HepG2 (cell line): Measurements from ENCODE around the gene ZNF512B. TPM values are rescaled to one million over a fixed set of nuclear protein-coding genes. Genes with fewer than 3 reads are reported as not detected.

Source experiments
- DBP ChIP-seq: sonication (generic); formaldehyde crosslinking; IDR thresholded peaks from 2 replicates; pipeline ENCODE4 v1.4.0; 2020; ENCODE audit warnings: missing genetic modification reagents; ENCODE audit errors: not compliant biosample characterization
- ELF3 ChIP-seq: IDR thresholded peaks from 2 replicates; pipeline ENCODE4 v1.6.1; 2016; ENCODE audit warnings: missing genetic modification reagents, missing compliant biosample characterization
- HES4 ChIP-seq: sonication (generic); formaldehyde crosslinking; IDR thresholded peaks from 2 replicates; pipeline ENCODE4 v1.9.0; 2021; ENCODE audit warnings: mild to moderate bottlenecking, missing genetic modification reagents, borderline replicate concordance
- IKZF5 ChIP-seq: IDR thresholded peaks from 2 replicates; pipeline ENCODE4 v1.6.1; 2018; ENCODE audit warnings: missing genetic modification reagents, mild to moderate bottlenecking, missing compliant biosample characterization
- LCORL ChIP-seq, 2 experiments: fragments of 450-650 bp in 1 of 2; sonication (generic) in 1 of 2; formaldehyde crosslinking in 1 of 2; IDR thresholded peaks; 2 replicates each; pipeline versions ENCODE4 v1.5.0 to v1.6.1; 2017 to 2020; ENCODE audit warnings: antibody characterized with exemption in 1 of 2, missing genetic modification reagents in 1 of 2
- PITX1 ChIP-seq: sonication (generic); formaldehyde crosslinking; IDR thresholded peaks from 2 replicates; pipeline ENCODE4 v1.5.1; 2020; ENCODE audit warnings: mild to moderate bottlenecking, missing genetic modification reagents
- PRDM10 ChIP-seq: sonication (generic); formaldehyde crosslinking; IDR thresholded peaks from 2 replicates; pipeline ENCODE4 v1.4.0; 2020; ENCODE audit warnings: low read depth, missing genetic modification reagents
- SOX5 ChIP-seq: IDR thresholded peaks from 2 replicates; pipeline ENCODE4 v1.6.1; 2016; ENCODE audit warnings: borderline replicate concordance
- SRY ChIP-seq: sonication (generic); formaldehyde crosslinking; IDR thresholded peaks from 2 replicates; pipeline ENCODE4 v1.8.0; 2022; ENCODE audit warnings: mild to moderate bottlenecking, missing genetic modification reagents
- TCF12 ChIP-seq, 2 experiments: fragments of 450-650 bp in 1 of 2; sonication (generic) in 1 of 2; formaldehyde crosslinking in 1 of 2; IDR thresholded peaks; 2 replicates each; pipeline versions ENCODE4 v1.6.1 to v1.8.0; 2017 to 2022; ENCODE audit warnings: antibody characterized with exemption in 1 of 2, mild to moderate bottlenecking in 1 of 2, missing genetic modification reagents in 1 of 2, moderate library complexity in 1 of 2
- ZBTB38 ChIP-seq: sonication (generic); formaldehyde crosslinking; IDR thresholded peaks from 2 replicates; pipeline ENCODE4 v1.5.1; 2020; ENCODE audit warnings: mild to moderate bottlenecking, missing genetic modification reagents
- ZBTB7A ChIP-seq: sonication (generic); formaldehyde crosslinking; IDR thresholded peaks from 2 replicates; pipeline ENCODE4 v1.8.0; 2022; ENCODE audit warnings: mild to moderate bottlenecking, missing genetic modification reagents
- ZFP41 ChIP-seq: sonication (generic); formaldehyde crosslinking; IDR thresholded peaks from 2 replicates; pipeline ENCODE4 v1.4.0; 2020; ENCODE audit warnings: mild to moderate bottlenecking, missing genetic modification reagents, borderline replicate concordance
- ZNF777 ChIP-seq: sonication (generic); formaldehyde crosslinking; IDR thresholded peaks from 2 replicates; pipeline ENCODE4 v1.4.0; 2020; ENCODE audit warnings: missing genetic modification reagents
- polyA plus RNA-seq, 8 experiments: library from polyadenylated mRNA; depleted of rRNA in 3 of 8; stranded (reverse) in 7 of 8; unstranded in 1 of 8; fragments of >200 nt; fragmentation: Illumina TruSeq in 4 of 8; extraction: Trizol in 4 of 8; gene quantifications; 2 replicates each; pipeline versions ENCODE4 v1.2.1 to v1.2.3, GENCODE V29; 2011 to 2016; ENCODE audit warnings: low read depth in 4 of 8, missing spikeins in 1 of 8, mixed read lengths in 1 of 8; ENCODE audit not compliant: insufficient read depth in 1 of 8
- total RNA-seq, 5 experiments: library from RNA; depleted of rRNA; stranded (reverse); fragments of >200 nt; fragmentation: Illumina TruSeq; extraction: Trizol; gene quantifications; 2 replicates each; pipeline ENCODE4 v1.2.3, GENCODE V29; 2016; ENCODE audit warnings: low read depth in 1 of 5
- TF ChIP-seq, protein P1 (sequence below): IDR thresholded peaks from 2 replicates; pipeline ENCODE4 v1.6.1; 2016; ENCODE audit warnings: low read depth
- TF ChIP-seq, protein P2 (sequence below): sonication (generic); formaldehyde crosslinking; IDR thresholded peaks from 2 replicates; pipeline ENCODE4 v1.4.0; 2020; ENCODE audit warnings: missing genetic modification reagents

ZNF512B gene
- total and polyA plus RNA-seq, 2 of the 13 experiments (the other 11 are each of a cell fraction or from before 2014, with no cell fraction given) = 11.5 to 30.6 TPM

DNA sequence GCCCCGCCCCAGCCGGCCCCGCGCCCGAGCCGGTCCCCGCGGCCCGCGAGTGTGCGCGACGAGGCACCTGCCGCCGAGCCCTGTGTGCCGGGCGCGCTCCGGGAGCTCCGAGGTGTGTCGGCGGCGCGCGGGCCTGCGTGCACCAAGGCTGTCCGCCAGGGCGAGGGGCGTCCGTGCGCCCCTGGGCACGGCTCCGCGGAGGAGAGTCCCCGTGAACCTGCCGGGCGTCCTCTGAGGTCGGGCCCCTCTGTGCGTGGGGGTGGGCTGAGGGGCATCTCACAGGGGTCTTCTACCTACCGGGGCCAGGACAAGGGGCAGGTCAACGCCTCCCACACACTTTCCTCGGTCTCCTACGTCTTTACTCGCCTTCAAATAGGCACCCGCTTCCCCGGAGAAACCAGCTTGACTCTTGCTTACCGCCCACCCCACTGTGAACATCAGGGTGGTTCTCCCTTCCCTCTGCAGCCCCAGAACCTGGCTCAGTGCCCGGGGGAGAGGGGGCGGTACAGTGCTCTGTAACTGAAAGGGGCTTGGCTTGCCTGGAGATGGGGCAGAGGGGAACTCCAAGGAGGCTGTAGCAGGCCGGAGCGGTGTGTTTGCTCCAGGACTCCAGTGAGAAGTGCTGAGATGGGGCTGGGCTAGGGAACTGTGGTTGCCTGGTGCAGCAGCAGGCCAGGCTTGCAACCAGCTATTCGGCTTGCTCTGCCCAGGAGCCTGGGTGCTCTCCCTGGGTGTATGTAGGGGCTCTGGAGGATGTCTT is 10.0 kb upstream of the ZNF512B start, which contains the start of gene SAMD10 (continued):
- TF ChIP-seq IKZF5 (CRISPR knock-in tag) (peak; percentile 5; the same call in 1 of the 2 replicates), TCF12 (IDR thresholded peaks at IDR 0.05) (no peak), TCF12 (CRISPR knock-in tag; IDR thresholded peaks at IDR 0.05) (0 out of 2 replicates have a peak, but pooled peaks have one; percentile 46), PRDM10 (CRISPR knock-in tag) (no peak), ZNF777 (CRISPR knock-in tag) (no peak; the same call in 1 of the 2 replicates), ZBTB38 (CRISPR knock-in tag) (0 out of 2 replicates have a peak, but pooled peaks have one; percentile 30), ZBTB7A (CRISPR knock-in tag) (peak; percentile 91), SOX5 (CRISPR knock-in tag) (no peak), HES4 (CRISPR knock-in tag) (0 out of 2 replicates have a peak, but pooled peaks have one; percentile 23), LCORL (IDR thresholded peaks at IDR 0.05) (no peak), LCORL (CRISPR knock-in tag; IDR thresholded peaks at IDR 0.05) (peak; percentile 31), ELF3 (peak; percentile 23; the same call in 1 of the 2 replicates), ZFP41 (0 out of 2 replicates have a peak, but pooled peaks have one; percentile 69), SRY (CRISPR knock-in tag) (peak; percentile 78; the same call in 1 of the 2 replicates), PITX1 (CRISPR knock-in tag) (no peak), DBP (CRISPR knock-in tag) (no peak)
- TF ChIP-seq, protein P1, sequence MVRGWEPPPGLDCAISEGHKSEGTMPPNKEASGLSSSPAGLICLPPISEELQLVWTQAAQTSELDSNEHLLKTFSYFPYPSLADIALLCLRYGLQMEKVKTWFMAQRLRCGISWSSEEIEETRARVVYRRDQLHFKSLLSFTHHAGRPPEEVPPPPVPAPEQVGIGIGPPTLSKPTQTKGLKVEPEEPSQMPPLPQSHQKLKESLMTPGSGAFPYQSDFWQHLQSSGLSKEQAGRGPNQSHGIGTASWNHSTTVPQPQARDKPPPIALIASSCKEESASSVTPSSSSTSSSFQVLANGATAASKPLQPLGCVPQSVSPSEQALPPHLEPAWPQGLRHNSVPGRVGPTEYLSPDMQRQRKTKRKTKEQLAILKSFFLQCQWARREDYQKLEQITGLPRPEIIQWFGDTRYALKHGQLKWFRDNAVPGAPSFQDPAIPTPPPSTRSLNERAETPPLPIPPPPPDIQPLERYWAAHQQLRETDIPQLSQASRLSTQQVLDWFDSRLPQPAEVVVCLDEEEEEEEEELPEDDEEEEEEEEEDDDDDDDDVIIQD = 0 out of 2 replicates have a peak, but pooled peaks have one; percentile 46
- TF ChIP-seq, protein P2, sequence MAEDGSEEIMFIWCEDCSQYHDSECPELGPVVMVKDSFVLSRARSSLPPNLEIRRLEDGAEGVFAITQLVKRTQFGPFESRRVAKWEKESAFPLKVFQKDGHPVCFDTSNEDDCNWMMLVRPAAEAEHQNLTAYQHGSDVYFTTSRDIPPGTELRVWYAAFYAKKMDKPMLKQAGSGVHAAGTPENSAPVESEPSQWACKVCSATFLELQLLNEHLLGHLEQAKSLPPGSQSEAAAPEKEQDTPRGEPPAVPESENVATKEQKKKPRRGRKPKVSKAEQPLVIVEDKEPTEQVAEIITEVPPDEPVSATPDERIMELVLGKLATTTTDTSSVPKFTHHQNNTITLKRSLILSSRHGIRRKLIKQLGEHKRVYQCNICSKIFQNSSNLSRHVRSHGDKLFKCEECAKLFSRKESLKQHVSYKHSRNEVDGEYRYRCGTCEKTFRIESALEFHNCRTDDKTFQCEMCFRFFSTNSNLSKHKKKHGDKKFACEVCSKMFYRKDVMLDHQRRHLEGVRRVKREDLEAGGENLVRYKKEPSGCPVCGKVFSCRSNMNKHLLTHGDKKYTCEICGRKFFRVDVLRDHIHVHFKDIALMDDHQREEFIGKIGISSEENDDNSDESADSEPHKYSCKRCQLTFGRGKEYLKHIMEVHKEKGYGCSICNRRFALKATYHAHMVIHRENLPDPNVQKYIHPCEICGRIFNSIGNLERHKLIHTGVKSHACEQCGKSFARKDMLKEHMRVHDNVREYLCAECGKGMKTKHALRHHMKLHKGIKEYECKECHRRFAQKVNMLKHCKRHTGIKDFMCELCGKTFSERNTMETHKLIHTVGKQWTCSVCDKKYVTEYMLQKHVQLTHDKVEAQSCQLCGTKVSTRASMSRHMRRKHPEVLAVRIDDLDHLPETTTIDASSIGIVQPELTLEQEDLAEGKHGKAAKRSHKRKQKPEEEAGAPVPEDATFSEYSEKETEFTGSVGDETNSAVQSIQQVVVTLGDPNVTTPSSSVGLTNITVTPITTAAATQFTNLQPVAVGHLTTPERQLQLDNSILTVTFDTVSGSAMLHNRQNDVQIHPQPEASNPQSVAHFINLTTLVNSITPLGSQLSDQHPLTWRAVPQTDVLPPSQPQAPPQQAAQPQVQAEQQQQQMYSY (CRISPR knock-in tag) = no peak
